ENCODE measurements around the gene GRAMD1C.

GRCh38 chr3:113829576-113830354, 8.8 kb upstream of the GRAMD1C start:
- TF ChIP-seq CTCF (IDR thresholded peaks at IDR 0.05; ENCODE audit: borderline replicate concordance, extremely low read depth, low read length, poor library complexity, severe bottlenecking) (no peak), EZH2 (IDR thresholded peaks at IDR 0.05; ENCODE audit: borderline replicate concordance, low read depth, low read length, severe bottlenecking) (no peak)
